Gastroesophageal sphincter (tissue), 4 donors: ENCODE measurements around the gene CPA5. TPM values are rescaled to one million over a fixed set of nuclear protein-coding genes. Genes with fewer than 3 reads are reported as not detected.
A peak's percentile ranks its signal among the peaks of the same experiment; 100 is the strongest.

Experiments used
- ATAC-seq: fragments of 150-250 bp; one replicate; pipeline ENCODE4 v1.9.1; 2016; ENCODE audit warnings: mild to moderate bottlenecking, moderate library complexity
- H3K27ac ChIP-seq, 4 donors: fragments of 200-600 bp; sonication (generic) in 3 of 4; 1 replicate in 3 of 4; 2 replicates in 1 of 4; pipeline ENCODE4 v1.5.1; 2016 to 2019
- H3K27me3 ChIP-seq: fragments of 200-600 bp; sonication (generic); one replicate; pipeline ENCODE4 v1.5.1; 2019
- H3K36me3 ChIP-seq, 2 donors: fragments of 200-600 bp; sonication (generic); one replicate each; pipeline ENCODE4 v1.5.1; 2019; ENCODE audit warnings: control low read depth in 1 of 2
- H3K4me1 ChIP-seq, 3 donors: fragments of 200-600 bp; sonication (generic); 1 replicate in 2 of 3; 2 replicates in 1 of 3; pipeline ENCODE4 v1.5.1; 2016 to 2019; ENCODE audit warnings: control low read depth in 2 of 3
- H3K4me3 ChIP-seq, 2 donors: fragments of 200-600 bp; sonication (generic); one replicate each; pipeline ENCODE4 v1.5.1; 2019; ENCODE audit warnings: mild to moderate bottlenecking in 1 of 2, moderate library complexity in 1 of 2
- H3K9me3 ChIP-seq, 3 donors: fragments of 200-600 bp; sonication (generic); one replicate each; pipeline ENCODE4 v1.5.1; 2017 to 2019; ENCODE audit warnings: control low read depth in 2 of 3
- EP300 ChIP-seq: sonication (generic); formaldehyde crosslinking; IDR thresholded peaks from one replicate; pipeline ENCODE4 v1.6.1; 2017; ENCODE audit warnings: antibody characterized with exemption, mild to moderate bottlenecking
- POLR2A ChIP-seq, 2 donors: fragments of 450-650 bp; IDR thresholded peaks; one replicate each; pipeline ENCODE4 v1.6.1; 2017; ENCODE audit warnings: antibody characterized with exemption in 2 of 2, mild to moderate bottlenecking in 2 of 2, moderate library complexity in 1 of 2
- POLR2AphosphoS5 ChIP-seq: sonication (generic); formaldehyde crosslinking; IDR thresholded peaks from one replicate; pipeline ENCODE4 v1.6.1; 2017; ENCODE audit warnings: antibody characterized with exemption
- WGBS, 2 donors: methylation state at CpG; one replicate each; pipeline ENCODE4 v1.1.5; 2018; ENCODE audit warnings: low coverage in 1 of 2; 5-methylcytosine and 5-hydroxymethylcytosine counted together
- total RNA-seq, 4 donors: library from RNA; depleted of rRNA; stranded (reverse); fragments of >200 nt; gene quantifications; one replicate each; pipeline ENCODE4 v1.1.0, GENCODE V29; 2016
- TF ChIP-seq, protein P1 (sequence below), 4 experiments: fragments of 200-600 bp in 2 of 4; fragments of 450-650 bp in 2 of 4; sonication (generic) in 1 of 4; IDR thresholded peaks; one replicate each; pipeline ENCODE4 v1.5.1; 2017 to 2019; ENCODE audit warnings: antibody characterized with exemption in 4 of 4, mild to moderate bottlenecking in 2 of 4, moderate library complexity in 2 of 4

Gene CPA5
- total RNA-seq, 4 donors from 2014 or later, result not detected

DNA sequence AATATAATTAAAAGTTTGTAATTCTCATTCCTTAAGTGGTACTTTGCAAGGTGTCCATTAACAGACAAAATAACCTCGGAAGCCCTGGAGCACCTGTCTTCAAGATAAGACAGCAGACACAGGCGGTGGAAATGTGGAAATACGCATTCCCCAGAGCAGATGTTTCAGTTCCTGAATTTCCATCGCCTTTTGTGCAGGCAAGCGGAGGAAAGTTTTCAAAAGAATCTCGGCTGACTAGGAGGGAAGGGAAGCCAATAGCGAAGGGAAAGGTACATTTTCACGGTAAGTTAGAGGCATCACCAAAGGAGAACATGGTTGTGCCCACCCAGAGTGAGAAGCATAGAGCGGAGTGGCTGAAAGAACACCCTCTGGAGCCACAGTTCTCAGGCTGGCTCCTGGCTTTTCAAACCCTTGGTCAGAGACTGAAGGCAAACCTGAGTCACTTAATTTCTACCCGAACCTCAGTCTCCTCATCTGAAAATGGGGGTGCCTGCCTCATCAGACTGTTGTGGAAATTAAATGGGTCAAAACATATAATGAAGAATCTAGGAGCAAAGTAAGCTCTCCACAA lies 49.3 kb downstream of the CPA5 start:
- no peaks in the 10 kb centered on the region for H3K27me3 ChIP-seq
- H3K27ac ChIP-seq, result peak overlapping the region in 1 of 4 donors; percentile 8
- WGBS, 2 donors, result 78 to 87% methylated on average over 5 to 10 of the region's 10 CpGs
- no peaks in the 10 kb centered on the region for H3K9me3 ChIP-seq
- ATAC-seq, result no peak
- H3K36me3 ChIP-seq, result peaks cover 0 to 13% of the 10 kb centered on the region in 2 donors
- no peak overlapping the region for H3K4me3 ChIP-seq
- H3K4me1 ChIP-seq, result peaks cover 0 to 7% (median 0%) of the 10 kb centered on the region in 3 donors
- TF ChIP-seq, protein P1, sequence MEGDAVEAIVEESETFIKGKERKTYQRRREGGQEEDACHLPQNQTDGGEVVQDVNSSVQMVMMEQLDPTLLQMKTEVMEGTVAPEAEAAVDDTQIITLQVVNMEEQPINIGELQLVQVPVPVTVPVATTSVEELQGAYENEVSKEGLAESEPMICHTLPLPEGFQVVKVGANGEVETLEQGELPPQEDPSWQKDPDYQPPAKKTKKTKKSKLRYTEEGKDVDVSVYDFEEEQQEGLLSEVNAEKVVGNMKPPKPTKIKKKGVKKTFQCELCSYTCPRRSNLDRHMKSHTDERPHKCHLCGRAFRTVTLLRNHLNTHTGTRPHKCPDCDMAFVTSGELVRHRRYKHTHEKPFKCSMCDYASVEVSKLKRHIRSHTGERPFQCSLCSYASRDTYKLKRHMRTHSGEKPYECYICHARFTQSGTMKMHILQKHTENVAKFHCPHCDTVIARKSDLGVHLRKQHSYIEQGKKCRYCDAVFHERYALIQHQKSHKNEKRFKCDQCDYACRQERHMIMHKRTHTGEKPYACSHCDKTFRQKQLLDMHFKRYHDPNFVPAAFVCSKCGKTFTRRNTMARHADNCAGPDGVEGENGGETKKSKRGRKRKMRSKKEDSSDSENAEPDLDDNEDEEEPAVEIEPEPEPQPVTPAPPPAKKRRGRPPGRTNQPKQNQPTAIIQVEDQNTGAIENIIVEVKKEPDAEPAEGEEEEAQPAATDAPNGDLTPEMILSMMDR (IDR thresholded peaks at IDR 0.05), result no peak

DNA sequence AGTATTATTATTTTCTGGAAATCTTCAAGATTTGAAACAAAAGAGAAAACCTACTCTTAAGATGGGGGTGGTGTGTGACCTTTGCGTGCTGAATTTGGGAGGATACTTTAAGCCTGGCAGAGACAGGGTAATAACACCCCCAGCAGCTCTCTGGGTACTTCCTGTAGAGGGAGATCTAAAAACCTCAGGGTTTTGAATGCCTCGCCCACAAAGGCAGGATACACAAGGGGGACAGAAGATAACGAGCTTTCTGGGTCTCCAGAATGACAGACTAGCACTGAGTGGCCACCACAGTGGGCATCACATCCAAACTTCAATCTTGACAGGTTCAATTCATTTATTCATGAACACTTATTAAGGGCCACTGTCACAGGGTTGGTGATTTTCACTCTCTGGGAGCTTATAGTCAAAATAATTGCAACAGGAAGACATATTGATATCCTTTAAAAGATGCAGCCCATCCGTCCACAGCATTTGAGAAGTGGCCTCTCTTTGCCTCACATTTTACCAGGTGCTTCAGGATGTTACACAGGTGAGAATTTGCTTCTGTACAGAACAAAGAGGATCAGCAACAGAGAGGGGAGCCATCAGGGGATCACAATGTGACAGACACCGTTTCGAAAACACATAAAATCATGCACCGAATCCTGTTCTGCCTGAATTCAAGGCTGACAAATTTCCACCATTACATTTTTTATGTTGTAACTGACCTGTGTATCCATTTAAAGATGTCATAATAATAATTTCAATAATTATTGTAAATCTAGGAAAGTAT lies 50.0 kb downstream of the CPA5 start:
- TF ChIP-seq POLR2A (IDR thresholded peaks at IDR 0.05) (no peak), EP300 (no peak), POLR2AphosphoS5 (no peak)
- TF ChIP-seq, protein P1 (IDR thresholded peaks at IDR 0.05), result no peak
- WGBS, 2 donors, result 76 to 98% methylated on average over 4 to 7 of the region's 7 CpGs
- no peak for ATAC-seq

DNA sequence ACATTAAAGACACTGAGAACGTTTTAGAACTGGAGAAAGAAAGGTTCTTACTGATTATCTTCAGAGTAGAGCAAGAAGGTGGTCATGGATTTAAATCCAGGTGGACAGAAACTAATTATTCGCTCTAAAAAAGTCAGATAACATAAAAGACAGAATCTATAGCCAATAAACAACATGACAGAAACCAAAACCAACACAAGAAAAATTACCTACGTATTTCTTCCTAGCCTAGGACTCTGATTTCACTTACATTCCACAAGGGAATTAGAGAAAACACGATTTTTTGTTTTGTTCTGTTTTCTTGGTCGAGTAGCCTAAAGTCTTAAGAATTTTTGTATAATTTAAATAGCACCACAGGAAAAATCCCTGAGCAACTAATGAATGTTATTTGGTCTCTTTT lies 50.8 kb downstream of the CPA5 start:
- Histone ChIP-seq H3K36me3 (peaks cover 0 to 19% of the 10 kb centered on the region in 2 donors), H3K27ac (no peak overlapping the region), H3K27me3 (no peaks in the 10 kb centered on the region), H3K4me3 (no peak overlapping the region), H3K4me1 (peaks cover 0 to 7% (median 0%) of the 10 kb centered on the region in 3 donors), H3K9me3 (no peaks in the 10 kb centered on the region)
- 67 to 81% methylated on average over 4 to 5 of the region's 5 CpGs for WGBS, 2 donors
- no peak for ATAC-seq
- TF ChIP-seq, protein P1 (IDR thresholded peaks at IDR 0.05), result no peak
- TF ChIP-seq POLR2AphosphoS5 (no peak), EP300 (no peak), POLR2A (IDR thresholded peaks at IDR 0.05) (no peak)

More for the DNA sequence above, 50.0 kb downstream of the CPA5 start:
- Histone ChIP-seq H3K9me3 (no peaks in the 10 kb centered on the region), H3K4me3 (no peak overlapping the region), H3K27ac (no peak overlapping the region), H3K36me3 (peaks cover 0 to 15% of the 10 kb centered on the region in 2 donors), H3K4me1 (peaks cover 0 to 7% (median 0%) of the 10 kb centered on the region in 3 donors), H3K27me3 (no peaks in the 10 kb centered on the region)

DNA sequence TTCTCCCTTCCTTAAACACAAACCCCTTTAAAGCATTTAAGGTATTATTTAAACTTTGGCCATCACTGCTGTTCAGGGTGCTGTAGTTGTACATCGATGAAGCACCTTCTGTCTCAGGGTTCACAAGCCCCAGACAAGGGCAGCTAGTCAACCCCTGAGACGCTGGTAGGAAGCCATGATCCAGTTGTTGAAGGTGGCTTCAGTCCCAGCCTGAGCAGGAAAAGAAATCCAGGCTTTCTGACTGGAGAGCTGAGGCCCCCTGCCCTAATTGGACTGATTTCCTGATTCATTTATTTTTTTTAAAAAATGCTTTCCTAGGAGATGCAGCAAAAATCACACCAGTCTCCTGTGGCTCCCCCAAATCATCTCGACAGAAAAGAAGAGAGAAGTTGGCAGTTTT lies 51.5 kb downstream of the CPA5 start:
- ATAC-seq, result no peak
- H3K36me3 ChIP-seq, result peaks cover 0 to 21% of the 10 kb centered on the region in 2 donors
- H3K27ac ChIP-seq, result no peak overlapping the region
- no peak overlapping the region for H3K4me3 ChIP-seq
- TF ChIP-seq, protein P1 (IDR thresholded peaks at IDR 0.05), result no peak
- TF ChIP-seq POLR2A (IDR thresholded peaks at IDR 0.05) (no peak), POLR2AphosphoS5 (no peak), EP300 (no peak)
- no peaks in the 10 kb centered on the region for H3K9me3 ChIP-seq
- peaks cover 0 to 7% (median 0%) of the 10 kb centered on the region in 3 donors for H3K4me1 ChIP-seq
- 48 to 65% methylated on average over 2 to 3 of the region's 3 CpGs for WGBS, 2 donors
- H3K27me3 ChIP-seq, result no peaks in the 10 kb centered on the region
